HepG2 (cell line): Measurements from ENCODE around the gene STEAP3. TPM values are rescaled to one million over a fixed set of nuclear protein-coding genes. Genes with fewer than 3 reads are reported as not detected.
A peak's percentile ranks its signal among the peaks of the same experiment; 100 is the strongest.

Experiments
- ARHGAP35 ChIP-seq: sonication (generic); formaldehyde crosslinking; IDR thresholded peaks from 2 replicates; pipeline ENCODE4 v1.9.0; 2022; ENCODE audit warnings: mild to moderate bottlenecking, inconsistent platforms, moderate library complexity, missing genetic modification reagents, borderline replicate concordance
- CAMTA2 ChIP-seq: sonication (generic); formaldehyde crosslinking; IDR thresholded peaks from 2 replicates; pipeline ENCODE4 v1.4.0; 2020; ENCODE audit warnings: mild to moderate bottlenecking, missing genetic modification reagents, borderline replicate concordance
- FOXP1 ChIP-seq, 2 experiments: fragments of 450-650 bp in 1 of 2; IDR thresholded peaks; 2 replicates each; pipeline ENCODE4 v1.6.1; 2017 to 2018; ENCODE audit warnings: antibody characterized with exemption in 1 of 2
- IKZF4 ChIP-seq: sonication (generic); formaldehyde crosslinking; IDR thresholded peaks from 2 replicates; pipeline ENCODE4 v1.5.1; 2020; ENCODE audit warnings: borderline replicate concordance, mild to moderate bottlenecking, low read depth, missing genetic modification reagents; ENCODE audit errors: not compliant biosample characterization
- MYPOP ChIP-seq: sonication (generic); formaldehyde crosslinking; IDR thresholded peaks from 2 replicates; pipeline ENCODE4 v1.8.1; 2023; ENCODE audit warnings: mild to moderate bottlenecking, moderate library complexity, missing genetic modification reagents
- NAIF1 ChIP-seq: sonication (generic); formaldehyde crosslinking; IDR thresholded peaks from 2 replicates; pipeline ENCODE4 v1.5.0; 2020; ENCODE audit warnings: mild to moderate bottlenecking, missing genetic modification reagents, borderline replicate concordance
- PCBP2 ChIP-seq: fragments of 200-400 bp; formaldehyde crosslinking; optimal IDR thresholded peaks from 2 replicates; pipeline ENCODE3; 2018; ENCODE audit warnings: low read length, low read depth; ENCODE audit not compliant: poor library complexity, severe bottlenecking
- ZBTB39 ChIP-seq: sonication (generic); formaldehyde crosslinking; IDR thresholded peaks from 2 replicates; pipeline ENCODE4 v1.5.0; 2020; ENCODE audit warnings: missing genetic modification reagents
- ZNF274 ChIP-seq: sonication (generic); formaldehyde crosslinking; IDR thresholded peaks from 2 replicates; pipeline ENCODE4 v1.5.1; 2020; ENCODE audit warnings: mild to moderate bottlenecking, missing genetic modification reagents
- ZNF407 ChIP-seq: sonication (generic); formaldehyde crosslinking; IDR thresholded peaks from one replicate; pipeline ENCODE4 v1.5.1; 2020; ENCODE audit warnings: mild to moderate bottlenecking, missing genetic modification reagents; ENCODE audit errors: not compliant biosample characterization
- ZSCAN21 ChIP-seq: sonication (generic); formaldehyde crosslinking; IDR thresholded peaks from 2 replicates; pipeline ENCODE4 v1.8.0; 2022; ENCODE audit warnings: mild to moderate bottlenecking, missing genetic modification reagents, moderate library complexity, borderline replicate concordance
- polyA plus RNA-seq, 8 experiments: library from polyadenylated mRNA; depleted of rRNA in 3 of 8; stranded (reverse) in 7 of 8; unstranded in 1 of 8; fragments of >200 nt; fragmentation: Illumina TruSeq in 4 of 8; extraction: Trizol in 4 of 8; gene quantifications; 2 replicates each; pipeline versions ENCODE4 v1.2.1 to v1.2.3, GENCODE V29; 2011 to 2016; ENCODE audit warnings: low read depth in 4 of 8, missing spikeins in 1 of 8, mixed read lengths in 1 of 8; ENCODE audit not compliant: insufficient read depth in 1 of 8
- total RNA-seq, 5 experiments: library from RNA; depleted of rRNA; stranded (reverse); fragments of >200 nt; fragmentation: Illumina TruSeq; extraction: Trizol; gene quantifications; 2 replicates each; pipeline ENCODE4 v1.2.3, GENCODE V29; 2016; ENCODE audit warnings: low read depth in 1 of 5

Gene STEAP3
- total and polyA plus RNA-seq, 2 of the 13 experiments (the other 11 are each of a cell fraction or from before 2014, with no cell fraction given), result 7.3 to 21.1 TPM

GRCh38 chr2:119223521-119224390, at the start of gene STEAP3 (continued):
- no peak for TF ChIP-seq ZBTB39 (CRISPR knock-in tag)
- peak; percentile 72; the same call in 1 of the 2 replicates for TF ChIP-seq CAMTA2 (CRISPR knock-in tag)
- peak; percentile 95 for TF ChIP-seq MYPOP (CRISPR knock-in tag)
- no peak for TF ChIP-seq PCBP2
- peak; percentile 82 for TF ChIP-seq ZSCAN21 (CRISPR knock-in tag)
- no peak; the same call in none of the 2 replicates for TF ChIP-seq ZNF274 (CRISPR knock-in tag)
- no peak for TF ChIP-seq FOXP1 (IDR thresholded peaks at IDR 0.05)
- TF ChIP-seq FOXP1 (CRISPR knock-in tag; IDR thresholded peaks at IDR 0.05), result no peak
- TF ChIP-seq ZNF407 (CRISPR knock-in tag), result no peak
- TF ChIP-seq IKZF4 (CRISPR knock-in tag), result peak; percentile 21
- TF ChIP-seq ARHGAP35, result no peak; the same call in 1 of the 2 replicates
- no peak for TF ChIP-seq NAIF1 (CRISPR knock-in tag)
